HG03378 (cell line): ENCODE results near the gene CCDC8.
"Not testable (repeated sequence)": the region's sequence is repeated elsewhere in the genome, so short reads cannot be mapped to it uniquely, and the experiment has no call there.

ENCODE experiments used
- ATAC-seq: cut with Tn5 transposase; IDR thresholded peaks from one replicate; pipeline ENCODE4 v1.9.1; 2021; ENCODE audit warnings: mild to moderate bottlenecking, moderate library complexity; ENCODE audit not compliant: unreplicated experiment

CCDC8 gene

GRCh38 chr19:46428239-46429135 is 15.1 kb upstream of the CCDC8 start, which contains the start of gene PNMA8C:
Gene PNMA8C (minus strand): TSS chr19:46428936. CDS start chr19:46428359, 577 bp downstream.
- ATAC-seq, result no peak

DNA sequence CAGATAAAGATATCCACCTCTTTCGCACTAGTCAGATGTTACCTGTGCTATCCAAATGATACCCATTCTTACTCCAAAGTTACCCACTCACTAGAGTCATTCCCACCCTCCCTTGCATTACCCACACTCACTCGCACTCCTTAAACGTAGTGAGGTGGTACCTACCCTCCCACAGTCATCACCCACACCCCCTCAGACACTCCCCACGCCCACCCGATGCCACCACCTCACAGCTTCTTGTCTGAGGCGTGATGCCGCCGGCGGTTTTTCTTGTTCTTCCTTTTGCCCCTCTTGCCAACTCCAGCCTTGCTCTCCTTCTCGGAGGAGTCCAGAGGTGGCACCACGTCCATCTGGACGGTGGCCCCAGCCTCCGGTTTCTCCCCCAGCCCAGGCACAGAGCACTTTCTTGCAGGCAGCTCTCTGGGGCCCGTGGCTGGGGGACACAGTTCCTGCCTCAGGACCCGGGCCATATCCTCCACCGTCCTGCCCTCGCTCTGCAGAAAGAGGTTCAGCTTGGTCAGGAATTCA is 14.2 kb upstream of the CCDC8 start:
- ATAC-seq, result no peak

DNA sequence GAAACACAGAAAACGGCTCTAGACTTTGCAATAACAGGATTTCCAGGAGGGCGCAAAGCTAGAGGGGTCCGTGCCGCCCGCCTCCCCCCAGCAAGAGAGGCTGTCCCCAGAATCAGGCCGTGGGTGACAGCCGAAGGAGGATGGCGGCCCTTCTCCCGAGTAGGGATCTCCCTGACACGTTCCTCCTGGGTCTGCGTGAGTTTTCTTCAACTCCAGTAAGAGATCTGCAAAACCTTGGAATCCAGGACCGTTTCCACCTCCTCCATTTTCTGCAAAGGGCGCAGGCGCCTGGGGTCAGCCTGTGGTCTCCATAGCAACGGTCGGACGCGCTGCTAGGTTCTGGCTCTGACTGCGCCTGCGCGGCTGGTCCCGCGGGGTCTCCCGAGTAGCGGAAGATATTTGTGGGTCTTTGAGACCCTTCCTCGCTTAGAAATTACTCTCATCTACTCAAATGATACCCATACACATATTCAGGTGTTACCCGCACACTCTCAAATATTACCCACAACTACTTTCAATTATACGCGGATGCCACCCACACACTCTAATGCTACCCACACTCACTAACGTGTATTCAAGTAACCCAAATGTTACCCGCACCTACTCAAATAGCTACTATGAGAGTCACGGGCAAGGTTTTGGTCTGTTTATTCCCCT is 13.3 kb upstream of the CCDC8 start:
- no peak for ATAC-seq

DNA sequence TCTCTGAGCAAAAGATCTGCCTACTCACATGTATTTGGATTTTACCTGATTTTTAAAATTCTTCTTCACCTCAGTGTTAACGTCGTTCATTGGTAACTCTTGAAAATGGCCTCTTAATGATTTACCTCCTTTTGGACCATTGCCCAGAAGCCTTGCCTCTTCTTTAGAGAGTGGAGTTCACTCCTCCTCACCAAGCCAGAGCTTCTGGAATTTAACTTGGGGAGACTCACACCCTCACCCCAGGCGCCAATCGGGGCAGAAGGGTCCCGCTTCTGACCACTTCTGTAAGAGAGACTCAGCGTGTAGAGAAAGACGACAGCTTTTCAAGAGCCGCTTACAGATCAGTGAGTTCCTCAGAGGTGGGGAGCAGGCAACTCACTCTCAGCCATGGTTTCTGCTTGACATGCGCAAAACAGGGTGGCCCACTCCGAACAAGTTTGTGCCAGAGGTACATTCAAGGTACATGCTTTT is 12.7 kb upstream of the CCDC8 start:
- no peak for ATAC-seq

DNA sequence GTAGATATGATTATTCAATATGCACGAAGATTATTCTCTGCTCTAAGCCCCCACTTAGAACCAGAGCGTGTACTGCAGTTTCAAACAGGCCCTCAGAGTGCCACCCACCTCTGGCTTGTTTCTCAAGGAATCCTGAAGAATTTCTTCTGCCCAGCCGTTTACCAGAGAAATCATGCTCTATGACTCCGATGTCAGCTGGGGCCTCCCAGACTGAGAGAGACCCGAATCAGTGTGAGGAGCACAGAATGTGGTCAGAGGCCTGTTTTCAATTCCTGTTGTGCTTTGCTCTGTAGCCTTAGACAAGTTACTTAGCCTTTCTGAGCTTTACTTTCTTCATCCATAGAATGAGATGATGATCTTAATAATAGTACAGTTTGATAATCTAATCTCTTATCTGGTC is 9.8 kb upstream of the CCDC8 start:
- no peak for ATAC-seq

DNA sequence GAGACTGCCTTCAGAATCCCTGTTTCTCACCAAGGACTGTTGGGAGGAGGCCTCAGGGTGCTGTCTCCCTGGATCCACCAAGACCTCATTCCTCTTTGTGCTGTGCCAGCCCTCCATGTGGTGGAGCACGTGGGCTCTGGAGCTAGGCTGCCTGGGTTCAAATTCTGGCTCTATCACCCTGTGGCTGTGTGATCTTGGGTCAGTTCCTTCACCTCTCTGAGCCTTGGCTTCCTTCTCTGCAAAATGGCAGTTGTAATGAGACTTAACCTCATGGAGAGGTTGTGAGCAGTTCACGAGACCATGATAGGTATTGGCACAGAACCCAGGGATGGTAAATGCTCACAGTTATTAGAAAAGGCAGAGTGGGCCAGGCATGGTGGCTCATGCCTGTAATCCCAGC is 9.0 kb upstream of the CCDC8 start:
- ATAC-seq, result no peak

DNA sequence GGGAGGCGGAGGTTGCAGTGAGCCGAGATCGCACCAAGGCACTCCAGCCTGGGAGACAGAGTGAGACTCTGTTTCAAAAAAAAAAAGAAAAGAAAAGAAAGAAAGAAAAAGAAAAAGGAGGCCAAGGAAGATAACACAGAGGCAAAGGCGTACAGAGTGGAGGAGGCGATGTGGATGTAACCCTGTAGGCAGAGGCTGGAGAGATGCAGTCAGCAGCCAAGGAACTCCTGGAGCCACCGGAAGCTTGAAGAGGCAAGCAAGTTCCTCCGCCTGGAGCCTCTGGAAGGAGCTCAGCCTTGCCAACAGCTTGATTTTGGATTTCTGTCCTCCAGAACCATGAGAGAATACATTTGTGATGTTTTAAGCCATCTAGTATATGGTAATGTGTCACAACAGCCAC is 6.7 kb upstream of the CCDC8 start:
- no peak for ATAC-seq

- not testable (repeated sequence) for ATAC-seq
These were observed 2.7 kb upstream of the CCDC8 start for GRCh38 chr19:46415804-46416709.

DNA sequence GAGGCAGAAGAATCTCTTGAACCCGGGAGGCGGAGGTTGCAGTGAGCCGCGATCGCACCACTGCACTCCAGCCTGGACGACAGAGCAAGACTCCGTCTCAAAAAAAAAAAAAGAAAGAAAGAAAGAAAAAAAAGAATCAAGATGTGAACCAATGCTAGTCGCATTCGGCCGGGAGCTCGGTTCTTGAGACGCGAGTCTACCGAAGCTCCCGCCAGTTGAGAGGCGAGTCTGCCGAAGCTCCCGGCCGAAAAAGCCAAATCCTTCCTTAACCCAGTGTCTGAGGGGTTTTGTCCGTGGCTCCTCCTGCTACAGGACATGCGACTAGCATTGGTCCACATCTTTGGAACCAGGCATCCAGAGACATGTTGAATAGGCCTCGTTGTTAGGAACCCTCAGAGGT is 1.5 kb upstream of the CCDC8 start:
- not testable (repeated sequence) for ATAC-seq

DNA sequence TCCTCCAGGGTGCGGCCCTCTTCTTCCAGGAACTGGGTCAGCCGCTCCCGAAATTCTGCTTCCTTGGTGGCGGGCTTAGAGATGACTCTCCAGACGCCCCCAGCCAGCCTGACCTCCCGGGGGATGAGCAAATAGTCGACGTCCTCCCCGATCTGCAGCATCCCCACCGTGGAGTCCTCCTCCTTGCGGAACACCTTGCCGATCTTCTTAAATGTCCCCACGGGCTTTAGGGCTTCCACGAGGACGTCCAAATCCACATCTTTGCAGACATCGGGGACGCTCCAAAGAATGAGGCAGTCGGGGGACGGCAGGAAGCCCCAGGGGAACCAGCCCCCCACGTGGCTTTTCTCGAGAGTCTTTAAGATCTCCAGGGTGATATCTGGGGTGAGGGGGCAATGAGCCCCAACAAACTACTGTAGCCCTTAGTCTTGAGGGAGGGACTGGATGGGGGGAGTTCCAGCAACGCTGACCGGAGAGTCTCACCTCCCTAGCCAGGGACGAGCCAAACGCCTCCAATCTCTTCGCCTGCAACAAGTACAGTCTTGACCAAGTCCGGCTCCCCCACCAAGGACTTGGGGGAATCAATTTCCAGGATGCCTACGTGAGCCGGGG is 608 bp downstream of the CCDC8 start:
- no peak for ATAC-seq

DNA sequence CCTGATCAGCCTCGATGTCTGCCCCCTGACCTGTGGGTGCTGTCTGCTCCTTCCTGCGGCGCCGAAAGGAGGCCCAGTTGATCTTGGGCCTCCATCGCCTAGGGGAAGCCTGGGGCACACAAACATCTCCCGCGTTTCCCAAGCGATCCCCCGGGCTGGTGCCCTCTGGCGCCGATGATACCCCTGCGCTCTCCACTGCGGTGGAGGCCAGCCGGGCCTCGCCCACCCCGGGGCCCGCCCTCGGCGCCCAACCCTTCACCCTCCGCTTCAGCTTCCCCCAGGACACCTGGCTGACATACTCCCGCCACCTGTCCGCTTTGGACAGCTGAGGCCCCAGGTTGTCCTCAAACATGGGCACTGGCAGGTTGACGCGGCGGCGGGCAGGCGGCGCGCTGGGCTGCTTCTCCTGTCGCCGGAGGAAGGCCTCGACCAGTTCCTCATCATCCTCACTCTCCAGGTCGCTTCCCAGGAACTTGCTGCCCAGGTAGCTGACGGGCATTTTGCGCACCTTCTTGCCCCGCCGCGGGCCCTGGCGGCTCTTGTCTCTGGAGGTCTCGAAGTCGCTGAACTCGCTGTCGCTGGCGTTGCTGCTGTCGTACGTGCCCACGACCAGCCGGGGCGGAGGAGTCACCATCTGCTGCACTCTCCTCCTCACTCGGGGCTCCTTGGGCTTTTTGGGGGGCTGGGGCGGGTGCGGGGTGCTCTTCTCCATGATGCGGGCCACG is 1.3 kb downstream of the CCDC8 start:
- no peak for ATAC-seq

DNA sequence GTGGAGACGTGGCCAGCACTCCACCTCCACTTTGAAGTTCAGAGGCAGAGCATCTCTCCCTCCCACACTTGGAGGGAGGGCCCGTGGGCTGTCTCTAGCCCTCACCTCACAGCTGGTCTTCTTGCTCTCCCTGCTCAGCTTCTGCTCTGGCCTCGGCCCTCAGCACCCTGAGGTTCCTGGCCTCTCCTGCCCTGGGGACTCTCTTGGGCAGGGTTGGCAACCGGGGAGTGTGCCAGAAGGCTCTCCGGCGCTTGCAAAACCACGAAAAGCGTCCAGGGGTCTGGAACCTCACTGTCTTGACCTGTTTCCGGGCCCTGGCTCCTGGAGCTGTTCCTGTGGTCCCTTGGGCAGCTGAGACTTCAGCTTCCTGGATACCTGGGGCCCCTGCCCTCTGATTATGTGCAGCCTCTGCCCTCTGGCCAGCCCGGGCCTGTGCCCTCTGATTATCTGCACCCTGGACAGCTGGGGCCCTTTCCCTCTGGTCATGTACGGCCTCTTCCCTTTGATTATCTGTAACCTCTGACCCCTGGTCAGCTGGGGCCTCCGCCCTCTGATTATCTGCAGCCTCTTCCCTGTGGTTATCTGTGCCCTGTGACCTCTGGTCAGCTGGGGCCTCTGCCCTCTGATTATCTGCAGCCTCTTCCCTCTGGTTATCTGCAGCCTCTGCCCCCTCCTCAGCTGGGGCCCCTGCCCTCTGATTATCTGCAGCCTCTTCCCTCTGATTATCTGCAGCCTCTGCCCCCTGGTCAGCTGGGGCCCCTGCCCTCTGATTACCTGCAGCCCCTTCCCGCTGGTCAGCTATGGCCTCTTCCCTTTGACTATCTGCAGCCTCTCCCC is 2.1 kb downstream of the CCDC8 start:
- ATAC-seq, result no peak

DNA sequence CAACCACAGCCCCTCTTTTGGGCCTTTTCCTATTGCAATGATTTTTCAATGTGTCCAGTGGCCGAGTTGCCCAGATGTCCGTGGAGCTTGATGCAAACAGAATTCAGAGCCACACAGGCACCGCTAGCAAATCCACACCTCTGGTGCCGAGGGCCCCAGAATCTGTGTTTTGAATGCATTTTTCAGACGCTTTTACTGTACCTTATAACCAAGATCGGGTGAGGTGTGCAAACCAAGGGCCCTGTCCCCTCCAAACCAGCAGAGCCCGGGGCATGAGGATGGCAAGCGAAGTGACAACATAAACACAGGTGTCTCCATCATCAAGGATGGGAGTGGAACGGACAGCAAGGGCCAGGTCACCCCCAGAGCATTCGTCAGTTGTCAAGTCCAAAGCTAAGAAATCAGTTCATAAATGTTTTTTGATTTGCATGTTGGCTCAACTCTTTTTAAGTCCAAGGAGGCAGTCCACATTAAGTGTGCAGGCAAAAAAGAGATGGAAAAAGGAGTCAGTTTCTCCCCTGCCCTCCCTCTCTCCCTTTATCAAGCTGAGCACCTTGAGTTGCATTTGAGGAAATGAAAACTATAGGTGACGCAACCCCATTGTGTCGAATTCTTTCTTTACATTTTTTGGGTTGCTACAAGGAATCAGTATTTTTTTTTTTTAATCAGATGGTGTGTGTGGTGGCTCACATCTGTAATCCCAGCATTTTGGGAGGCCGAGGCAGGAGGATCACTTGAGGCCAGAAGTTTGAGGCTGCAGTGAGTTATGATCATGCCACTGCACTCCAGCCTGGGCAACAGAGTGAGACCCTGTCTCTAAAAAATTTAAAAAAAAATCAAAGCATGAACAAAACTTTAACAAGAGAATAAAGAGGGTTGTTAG is 2.9 kb downstream of the CCDC8 start:
- no peak for ATAC-seq

- no peak for ATAC-seq
These were observed 4.2 kb downstream of the CCDC8 start for GRCh38 chr19:46409191-46409590.

DNA sequence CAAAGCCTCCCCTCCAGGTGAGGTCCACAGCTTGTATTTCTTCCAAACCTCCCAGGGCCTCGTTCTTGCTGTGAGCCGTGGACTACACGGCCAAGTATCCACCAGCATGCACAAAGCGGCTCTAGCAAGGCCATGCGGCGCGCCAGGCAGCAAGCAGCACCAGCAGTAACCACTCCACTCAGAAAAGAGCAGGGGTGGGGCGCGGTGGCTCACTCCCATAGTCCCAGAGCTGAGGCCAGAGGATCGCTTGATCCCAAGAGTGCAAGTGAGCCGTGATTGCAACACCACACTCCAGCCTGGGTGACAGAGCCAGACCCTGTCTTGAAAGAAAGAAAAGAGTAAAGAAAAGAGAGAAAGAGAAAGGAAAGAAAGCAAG is 4.7 kb downstream of the CCDC8 start:
- no peak for ATAC-seq

DNA sequence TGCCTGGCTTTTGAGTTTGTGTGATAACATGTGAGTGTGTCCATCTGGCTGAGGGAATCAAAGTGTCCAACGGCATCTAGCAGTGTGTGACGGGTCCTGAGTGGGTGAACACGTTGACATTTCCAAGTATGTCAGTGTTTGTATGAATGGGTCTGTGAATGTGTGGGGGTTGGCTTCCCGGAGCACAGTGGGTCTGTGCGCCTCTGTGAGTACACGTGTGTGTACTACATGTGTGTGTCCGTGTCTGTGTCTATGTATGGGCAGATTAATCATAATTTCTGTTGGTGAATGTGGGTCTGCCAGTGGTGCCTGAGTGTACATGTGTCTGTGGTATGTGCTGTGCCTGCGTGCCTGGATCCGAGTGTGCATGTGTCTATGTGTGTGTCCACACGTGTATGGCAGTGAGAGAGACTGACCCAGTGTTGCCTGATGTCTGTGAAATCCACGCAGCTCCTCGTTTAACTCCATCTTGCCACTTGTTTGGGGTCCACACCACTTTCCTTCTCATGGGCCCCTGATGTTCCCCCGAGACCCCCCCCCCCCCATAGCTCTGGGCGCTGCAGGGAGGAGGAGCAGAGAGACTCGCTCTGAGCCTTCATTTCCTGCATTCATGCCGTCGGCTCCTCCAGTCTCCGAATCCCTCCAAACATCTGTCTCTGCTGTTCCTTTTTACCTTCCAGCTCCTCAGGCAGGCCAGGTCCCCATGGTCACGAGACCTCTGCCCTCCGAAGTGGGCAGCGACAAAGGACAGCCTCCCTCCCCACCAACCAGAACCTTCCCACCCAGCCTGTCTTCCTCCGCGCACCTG is 5.3 kb downstream of the CCDC8 start:
- no peak for ATAC-seq

GRCh38 chr19:46406976-46407375 is 6.4 kb downstream of the CCDC8 start:
- ATAC-seq, result no peak
